Caco-2 (cell line): ENCODE data around the gene ABHD14A. TPM values are rescaled to one million over a fixed set of nuclear protein-coding genes. Genes with fewer than 3 reads are reported as not detected.

Experiments
- BruUV-seq: library from RNA; stranded (reverse); fragments of 400-500 nt; replicated peaks from 2 replicates; lab custom pipeline; 2021; lab: Mats Ljungman, UMichigan
- CTCF ChIA-PET: fragments of 300-600 bp; sonication (Branson Sonifier 250); formaldehyde crosslinking; loops from one replicate; lab custom pipeline; 2022; ENCODE audit warnings: antibody characterized with exemption; lab: Charles Lee
- POLR2A ChIA-PET: fragments of 300-600 bp; sonication (Branson Sonifier 250); formaldehyde crosslinking; loops from one replicate; lab custom pipeline; 2022; ENCODE audit warnings: antibody characterized with exemption; lab: Charles Lee
- DNase-seq, 2 experiments: peaks; one replicate each; pipeline versions ENCODE4 v3.0.0 to v3.0.0-alpha.2; 2020 to 2022
- H3K27me3 ChIP-seq: replicated peaks from 2 replicates; pipeline ENCODE4 v1.6.0; 2011; ENCODE audit warnings: low read length; ENCODE audit not compliant: control insufficient read depth, insufficient read depth
- H3K36me3 ChIP-seq: 2 replicates; pipeline ENCODE4 v1.5.1; 2011; ENCODE audit warnings: low read length; ENCODE audit not compliant: control insufficient read depth, insufficient read depth
- H3K4me1 ChIP-seq: fragments of 250-450 bp; sonication (Bioruptor Pico); 2 replicates; pipeline ENCODE4 v1.5.1; 2020; ENCODE audit warnings: mild to moderate bottlenecking
- H3K4me3 ChIP-seq: 2 replicates; pipeline ENCODE4 v1.5.1; 2011; ENCODE audit warnings: low read depth, mild to moderate bottlenecking, control low read depth, low read length
- H3K9me3 ChIP-seq: fragments of 250-450 bp; sonication (Bioruptor Pico); 2 replicates; pipeline ENCODE4 v1.5.1; 2020; ENCODE audit warnings: mild to moderate bottlenecking, moderate library complexity
- H3K27ac Mint-ChIP-seq: one replicate; pipeline ENCODE4 v1.8.0; 2022; ENCODE audit warnings: mixed read lengths; ENCODE audit not compliant: unreplicated experiment
- H3K27me3 Mint-ChIP-seq: one replicate; pipeline ENCODE4 v1.8.0; 2022; ENCODE audit warnings: mixed read lengths; ENCODE audit not compliant: insufficient read depth, unreplicated experiment
- H3K36me3 Mint-ChIP-seq: one replicate; pipeline ENCODE4 v1.8.0; 2022; ENCODE audit warnings: mild to moderate bottlenecking, mixed read lengths; ENCODE audit not compliant: insufficient read depth, unreplicated experiment
- H3K4me1 Mint-ChIP-seq: one replicate; pipeline ENCODE4 v1.8.0; 2022; ENCODE audit warnings: low read depth, mixed read lengths; ENCODE audit not compliant: unreplicated experiment
- H3K4me3 Mint-ChIP-seq: one replicate; pipeline ENCODE4 v1.8.0; 2022; ENCODE audit warnings: mild to moderate bottlenecking, moderate library complexity, mixed read lengths; ENCODE audit not compliant: unreplicated experiment
- H3K9me3 Mint-ChIP-seq: one replicate; pipeline ENCODE4 v1.8.0; 2022; ENCODE audit warnings: mixed read lengths; ENCODE audit not compliant: unreplicated experiment
- intact Hi-C: fragments of 100-400 bp; cut with micrococcal nuclease; formaldehyde crosslinking; loops from one replicate; pipeline ENCODE4 v1.10.0; 2022; ENCODE audit not compliant: unreplicated experiment
- total RNA-seq: library from RNA; stranded (reverse); gene quantifications from 2 replicates; pipeline ENCODE4 v1.2.3, GENCODE V29; 2022
- TF ChIP-seq, protein P1 (sequence below), 2 experiments: fragments of 200-600 bp in 1 of 2; IDR thresholded peaks; 1 replicate in 1 of 2; 2 replicates in 1 of 2; pipeline versions ENCODE4 v1.5.1 to v1.8.0; 2011 to 2022; ENCODE audit warnings: antibody characterized with exemption in 1 of 2, control low read depth in 1 of 2, inconsistent platforms in 1 of 2, low read depth in 1 of 2, low read length in 1 of 2, mild to moderate bottlenecking in 1 of 2, moderate library complexity in 1 of 2; ENCODE audit not compliant: insufficient read depth in 1 of 2, severe bottlenecking in 1 of 2, unreplicated experiment in 1 of 2

The ABHD14A gene
- total RNA-seq, 1 experiment from 2014 or later, result 14.0 TPM

DNA sequence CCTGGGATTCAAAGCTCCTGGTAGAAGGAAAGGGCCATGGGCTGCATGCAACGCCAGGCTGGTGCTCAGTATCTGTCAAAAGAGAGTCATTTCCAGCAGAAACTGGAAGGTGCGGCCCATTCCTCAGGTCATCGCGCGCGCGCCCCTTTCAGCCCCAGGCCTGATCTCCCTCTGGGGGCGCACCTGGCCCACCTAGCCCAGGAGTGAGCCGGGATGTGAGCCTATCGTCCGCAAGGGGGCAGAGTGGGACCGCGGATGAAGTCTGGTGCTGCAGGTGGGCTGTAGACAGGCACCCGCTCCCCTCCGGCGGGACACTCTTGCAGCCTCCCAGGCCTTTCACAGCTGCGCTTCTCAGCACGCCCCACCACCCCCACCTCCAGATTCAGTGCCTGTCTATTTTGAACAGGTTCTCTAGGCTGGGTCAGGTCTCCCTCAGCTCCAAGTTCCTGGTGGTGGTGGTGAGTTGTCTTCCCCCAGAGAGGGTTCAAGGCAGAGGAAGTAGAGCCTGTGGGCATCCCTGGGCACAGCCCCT, 26.6 kb downstream of the ABHD14A start:
- DNase-seq, result peak; percentile 87 to 91
- H3K27me3 Mint-ChIP-seq, result no peaks in the 10 kb centered on the region
- no TSS peak for BruUV-seq
- no peaks in the 10 kb centered on the region for H3K36me3 ChIP-seq
- H3K9me3 Mint-ChIP-seq, result no peaks in the 10 kb centered on the region
- H3K27me3 ChIP-seq, result no peaks in the 10 kb centered on the region
- POLR2A ChIA-PET, result interaction anchor here (0.6 to 0.7 kb wide), 3 partner anchors 19 to 168 kb away, joined by 3 to 5 read pairs (median 3); partner anchors contain the start of gene ACY1
- H3K4me1 ChIP-seq, result peaks cover 8% of the 10 kb centered on the region
- no peak overlapping the region for H3K27ac Mint-ChIP-seq
- H3K4me1 Mint-ChIP-seq, result peaks cover 9% of the 10 kb centered on the region
- peak overlapping the region; percentile 37 for H3K4me3 Mint-ChIP-seq
- H3K4me3 ChIP-seq, result no peak overlapping the region
- intact Hi-C loops, result loop anchor here (1.0 kb wide), 3 partner anchors 54 to 143 kb away; no protein-coding TSS in a partner anchor
- TF ChIP-seq, protein P1, sequence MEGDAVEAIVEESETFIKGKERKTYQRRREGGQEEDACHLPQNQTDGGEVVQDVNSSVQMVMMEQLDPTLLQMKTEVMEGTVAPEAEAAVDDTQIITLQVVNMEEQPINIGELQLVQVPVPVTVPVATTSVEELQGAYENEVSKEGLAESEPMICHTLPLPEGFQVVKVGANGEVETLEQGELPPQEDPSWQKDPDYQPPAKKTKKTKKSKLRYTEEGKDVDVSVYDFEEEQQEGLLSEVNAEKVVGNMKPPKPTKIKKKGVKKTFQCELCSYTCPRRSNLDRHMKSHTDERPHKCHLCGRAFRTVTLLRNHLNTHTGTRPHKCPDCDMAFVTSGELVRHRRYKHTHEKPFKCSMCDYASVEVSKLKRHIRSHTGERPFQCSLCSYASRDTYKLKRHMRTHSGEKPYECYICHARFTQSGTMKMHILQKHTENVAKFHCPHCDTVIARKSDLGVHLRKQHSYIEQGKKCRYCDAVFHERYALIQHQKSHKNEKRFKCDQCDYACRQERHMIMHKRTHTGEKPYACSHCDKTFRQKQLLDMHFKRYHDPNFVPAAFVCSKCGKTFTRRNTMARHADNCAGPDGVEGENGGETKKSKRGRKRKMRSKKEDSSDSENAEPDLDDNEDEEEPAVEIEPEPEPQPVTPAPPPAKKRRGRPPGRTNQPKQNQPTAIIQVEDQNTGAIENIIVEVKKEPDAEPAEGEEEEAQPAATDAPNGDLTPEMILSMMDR (IDR thresholded peaks at IDR 0.05; ENCODE audit: insufficient read depth in 1 of 2, low read depth in 1 of 2, low read length in 1 of 2, severe bottlenecking in 1 of 2, unreplicated experiment in 1 of 2), result peak; percentile 95 to 98
- H3K9me3 ChIP-seq, result no peaks in the 10 kb centered on the region
- CTCF ChIA-PET, result interaction anchor here (0.6 to 2.9 kb wide), 13 partner anchors 19 to 295 kb away, joined by 3 to 11 read pairs (median 3); partner anchors contain the start of gene DUSP7
- no peaks in the 10 kb centered on the region for H3K36me3 Mint-ChIP-seq

DNA sequence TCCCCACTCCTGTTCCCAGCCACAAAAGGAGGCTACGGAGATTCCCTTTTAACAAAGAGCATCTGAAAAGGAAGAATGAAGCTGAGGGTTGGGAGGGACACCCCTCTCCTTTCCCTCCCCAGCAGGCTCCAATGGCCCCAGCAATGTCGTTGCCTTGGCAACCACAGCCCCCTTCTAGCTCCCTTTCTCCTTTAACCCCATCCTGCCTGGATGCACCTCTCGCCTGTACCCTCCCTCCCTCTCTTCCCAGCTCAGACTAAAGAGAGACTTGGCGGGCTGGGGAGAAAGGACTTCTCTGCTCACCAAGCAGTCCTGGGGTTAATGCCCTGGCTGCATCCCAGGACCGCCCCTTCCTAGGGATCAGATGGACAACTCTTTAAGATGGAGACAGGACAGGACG, 27.9 kb downstream of the ABHD14A start:
- POLR2A ChIA-PET, result no interaction called here
- H3K4me3 ChIP-seq, result no peak overlapping the region
- H3K4me1 Mint-ChIP-seq, result peaks cover 8% of the 10 kb centered on the region
- H3K9me3 Mint-ChIP-seq, result no peaks in the 10 kb centered on the region
- CTCF ChIA-PET, result interaction anchor here (0.8 to 2.9 kb wide), 4 partner anchors 51 to 142 kb away, joined by 3 to 9 read pairs (median 4); partner anchors contain the start of gene RRP9
- H3K4me1 ChIP-seq, result peaks cover 5% of the 10 kb centered on the region
- no peaks in the 10 kb centered on the region for H3K9me3 ChIP-seq
- H3K27me3 Mint-ChIP-seq, result no peaks in the 10 kb centered on the region
- no peak overlapping the region for H3K4me3 Mint-ChIP-seq
- TF ChIP-seq, protein P1 (IDR thresholded peaks at IDR 0.05; ENCODE audit: insufficient read depth in 1 of 2, low read depth in 1 of 2, low read length in 1 of 2, severe bottlenecking in 1 of 2, unreplicated experiment in 1 of 2), result no peak
- no peak for DNase-seq
- no peak overlapping the region for H3K27ac Mint-ChIP-seq
- H3K27me3 ChIP-seq, result no peaks in the 10 kb centered on the region
- H3K36me3 Mint-ChIP-seq, result no peaks in the 10 kb centered on the region
- intact Hi-C loops, result no loop called here
- H3K36me3 ChIP-seq, result no peaks in the 10 kb centered on the region
- BruUV-seq, result no TSS peak

DNA sequence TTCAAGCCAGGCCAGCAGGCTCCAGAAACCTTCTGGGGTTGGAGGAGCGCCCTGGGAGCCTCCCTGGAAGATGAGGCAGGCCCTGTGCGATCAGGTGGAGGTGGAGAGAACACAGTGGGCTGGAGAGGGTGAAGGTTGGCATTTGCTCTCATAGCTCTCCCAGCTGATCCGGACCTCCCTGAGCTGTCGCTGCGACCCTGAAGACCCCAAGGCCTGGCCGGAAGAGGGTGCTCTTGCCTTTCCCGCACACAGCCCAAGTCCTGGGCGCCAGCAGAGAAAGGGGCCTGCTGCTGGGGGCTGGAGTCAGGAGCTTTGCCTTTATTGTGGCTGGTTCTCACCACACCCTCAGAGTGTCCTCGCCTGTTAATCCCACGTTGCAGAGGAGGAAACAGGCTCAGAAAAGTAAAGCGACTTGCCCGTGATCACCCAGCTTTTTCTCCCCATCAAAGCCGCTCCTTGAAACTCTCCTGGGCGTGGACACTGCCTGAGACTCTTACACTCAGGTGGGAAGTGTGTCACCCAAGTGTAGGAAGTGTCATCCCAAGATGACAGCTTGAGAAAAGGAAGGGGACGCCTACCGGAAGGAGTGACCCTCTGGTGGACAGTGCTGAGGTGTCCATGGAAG, 29.4 kb downstream of the ABHD14A start:
- no peaks in the 10 kb centered on the region for H3K4me1 Mint-ChIP-seq
- intact Hi-C loops, result no loop called here
- peak in 1 of 2 experiments; percentile 37 for DNase-seq
- no peaks in the 10 kb centered on the region for H3K27me3 Mint-ChIP-seq
- no peaks in the 10 kb centered on the region for H3K9me3 Mint-ChIP-seq
- TF ChIP-seq, protein P1 (IDR thresholded peaks at IDR 0.05; ENCODE audit: insufficient read depth in 1 of 2, low read depth in 1 of 2, low read length in 1 of 2, severe bottlenecking in 1 of 2, unreplicated experiment in 1 of 2), result peak in 1 of 2 experiments; percentile 57
- no peaks in the 10 kb centered on the region for H3K4me1 ChIP-seq
- H3K4me3 ChIP-seq, result no peak overlapping the region
- no peaks in the 10 kb centered on the region for H3K36me3 ChIP-seq
- H3K4me3 Mint-ChIP-seq, result no peak overlapping the region
- no peak overlapping the region for H3K27ac Mint-ChIP-seq
- BruUV-seq, result no TSS peak
- H3K9me3 ChIP-seq, result no peaks in the 10 kb centered on the region
- H3K27me3 ChIP-seq, result no peaks in the 10 kb centered on the region
- no peaks in the 10 kb centered on the region for H3K36me3 Mint-ChIP-seq
- ChIA-PET POLR2A (interaction anchor here (0.6 to 0.9 kb wide), 2 partner anchors 19 to 53 kb away, joined by 3 to 10 read pairs; no protein-coding TSS in a partner anchor), CTCF (interaction anchor here (1.1 to 1.7 kb wide), 7 partner anchors 35 to 141 kb away, joined by 3 to 11 read pairs (median 4); partner anchors contain the start of gene DUSP7)
